ENCODE data around the gene TAS2R43.

DNA sequence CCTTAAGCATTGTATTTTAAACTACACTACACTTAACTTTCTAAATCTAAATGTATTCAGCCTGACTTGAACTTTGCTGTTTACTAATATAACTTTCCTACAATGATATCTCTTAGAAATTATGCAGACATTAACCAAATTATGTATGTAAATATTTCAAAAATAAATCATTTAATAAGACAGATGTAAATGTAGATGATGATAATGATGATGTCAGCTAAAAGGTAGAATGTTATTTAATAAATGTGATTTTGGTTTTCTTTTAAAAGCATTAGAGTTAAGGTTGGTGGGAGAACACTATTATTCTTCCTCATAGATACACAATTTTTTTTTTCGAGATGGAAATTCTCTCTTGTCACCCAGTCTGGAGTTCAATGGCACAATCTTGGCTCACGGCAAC is 10.1 kb downstream of the TAS2R43 start:
- no peak for TF ChIP-seq CTCF (IDR thresholded peaks at IDR 0.05; ENCODE audit: borderline replicate concordance, extremely low read depth, low read length, poor library complexity, severe bottlenecking)
- TF ChIP-seq EZH2 (IDR thresholded peaks at IDR 0.05; ENCODE audit: borderline replicate concordance, low read depth, low read length, severe bottlenecking): no peak

Measured in DND-41 (cell line).